ENCODE measurements around the gene PLEKHG4B.
"Not testable (repeated sequence)": the region's sequence is repeated elsewhere in the genome, so short reads cannot be mapped to it uniquely, and the experiment has no call there.

Gene PLEKHG4B

GRCh38 chr5:95241-95980 lies 3.4 kb downstream of the PLEKHG4B start:
- no peak for DNase-seq (ENCODE audit: low spot score)

GRCh38 chr5:96976-97660 lies 5.2 kb downstream of the PLEKHG4B start:
- DNase-seq (ENCODE audit: low spot score) = no peak

GRCh38 chr5:99815-100214 lies 7.8 kb downstream of the PLEKHG4B start:
- no peak for DNase-seq (ENCODE audit: low spot score)

- DNase-seq (ENCODE audit: low spot score) = no peak
Measured at GRCh38 chr5:102411-103043, 10.6 kb downstream of the PLEKHG4B start.

GRCh38 chr5:104106-104505 lies 12.1 kb downstream of the PLEKHG4B start:
- DNase-seq (ENCODE audit: low spot score) = not testable (repeated sequence)

GRCh38 chr5:104778-105296 lies 12.9 kb downstream of the PLEKHG4B start:
- no peak for DNase-seq (ENCODE audit: low spot score)

- DNase-seq (ENCODE audit: low spot score) = no peak
Measured at GRCh38 chr5:105504-106070, 13.6 kb downstream of the PLEKHG4B start.

GRCh38 chr5:106587-106986 lies 14.6 kb downstream of the PLEKHG4B start:
- no peak for DNase-seq (ENCODE audit: low spot score)

GRCh38 chr5:107526-107925 lies 15.6 kb downstream of the PLEKHG4B start:
- DNase-seq (ENCODE audit: low spot score) = no peak

- no peak for DNase-seq (ENCODE audit: low spot score)
Measured at GRCh38 chr5:109826-110225, 17.9 kb downstream of the PLEKHG4B start.

- no peak for DNase-seq (ENCODE audit: low spot score)
Measured at GRCh38 chr5:110270-110888, 18.4 kb downstream of the PLEKHG4B start.

- no peak for DNase-seq (ENCODE audit: low spot score)
Measured at GRCh38 chr5:111171-111570, 19.2 kb downstream of the PLEKHG4B start.

GRCh38 chr5:119486-120097 lies 27.6 kb downstream of the PLEKHG4B start:
- DNase-seq (ENCODE audit: low spot score) = no peak

- no peak for DNase-seq (ENCODE audit: low spot score)
Measured at GRCh38 chr5:121432-121831, 29.5 kb downstream of the PLEKHG4B start.

GRCh38 chr5:125815-126214 lies 33.8 kb downstream of the PLEKHG4B start:
- no peak for DNase-seq (ENCODE audit: low spot score)

- DNase-seq (ENCODE audit: low spot score) = no peak
Measured at GRCh38 chr5:126806-127205, 34.8 kb downstream of the PLEKHG4B start.

GRCh38 chr5:127886-128285 lies 35.9 kb downstream of the PLEKHG4B start:
- no peak for DNase-seq (ENCODE audit: low spot score)

- no peak for DNase-seq (ENCODE audit: low spot score)
Measured at GRCh38 chr5:128446-128845, 36.5 kb downstream of the PLEKHG4B start.

- no peak for DNase-seq (ENCODE audit: low spot score)
Measured at GRCh38 chr5:129148-129547, 37.2 kb downstream of the PLEKHG4B start.

- DNase-seq (ENCODE audit: low spot score) = no peak
Measured at GRCh38 chr5:129820-130219, 37.9 kb downstream of the PLEKHG4B start.

GRCh38 chr5:130601-131131 lies 38.7 kb downstream of the PLEKHG4B start:
- no peak for DNase-seq (ENCODE audit: low spot score)

Data from hematopoietic multipotent progenitor cell treated with erythropoietin and hydrocortisone succinate and interleukin-3 and kit ligand, for 17 days (in vitro differentiated cells).